Neuronal stem cell (in vitro differentiated cells): Measurements from ENCODE around the gene CALM3.

Source experiments
- DNase-seq: peaks from one replicate; pipeline ENCODE4 v3.0.0-alpha.2; 2013; ENCODE audit warnings: low spot score
- H2AFZ ChIP-seq: one replicate; pipeline ENCODE4 v1.6.1; 2013; ENCODE audit warnings: mild to moderate bottlenecking, low read length, inconsistent platforms
- H2AK5ac ChIP-seq: 2 replicates; pipeline ENCODE4 v1.6.1; 2013; ENCODE audit warnings: low read depth, mild to moderate bottlenecking, inconsistent platforms, low read length, moderate library complexity, mixed read lengths
- H2BK120ac ChIP-seq: 2 replicates; pipeline ENCODE4 v1.6.1; 2013; ENCODE audit warnings: low read depth, mild to moderate bottlenecking, inconsistent platforms, low read length, moderate library complexity, mixed read lengths
- H2BK12ac ChIP-seq: one replicate; pipeline ENCODE4 v1.6.1; 2013; ENCODE audit warnings: low read length, inconsistent platforms
- H2BK15ac ChIP-seq: 2 replicates; pipeline ENCODE4 v1.6.1; 2013; ENCODE audit warnings: mild to moderate bottlenecking, low read length, inconsistent platforms, mixed read lengths
- H2BK5ac ChIP-seq: one replicate; pipeline ENCODE4 v1.6.1; 2013; ENCODE audit warnings: inconsistent platforms, mild to moderate bottlenecking, low read length, moderate library complexity
- H3K14ac ChIP-seq: one replicate; pipeline ENCODE4 v1.6.1; 2013; ENCODE audit warnings: low read length, inconsistent platforms
- H3K18ac ChIP-seq: 2 replicates; pipeline ENCODE4 v1.6.1; 2013; ENCODE audit warnings: low read length, inconsistent platforms
- H3K23ac ChIP-seq: 2 replicates; pipeline ENCODE4 v1.6.1; 2013; ENCODE audit warnings: low read depth, mild to moderate bottlenecking, mixed read lengths, low read length, inconsistent platforms; ENCODE audit not compliant: poor library complexity
- H3K27ac ChIP-seq: replicated peaks from 3 replicates; pipeline ENCODE4 v1.5.1; 2013; ENCODE audit warnings: low read length, inconsistent platforms
- H3K27me3 ChIP-seq, 3 experiments: 2 replicates each; pipeline ENCODE4 v1.6.1; 2013; ENCODE audit warnings: low read length in 3 of 3, mild to moderate bottlenecking in 2 of 3, inconsistent platforms in 1 of 3, low read depth in 1 of 3, mixed read lengths in 1 of 3, moderate library complexity in 1 of 3; ENCODE audit not compliant: control insufficient read depth in 3 of 3, insufficient read depth in 3 of 3
- H3K36me3 ChIP-seq, 2 donors: replicated peaks in 1 of 2; 2 replicates each; pipeline ENCODE4 v1.6.1; 2013; ENCODE audit warnings: low read length in 2 of 2; ENCODE audit not compliant: control insufficient read depth in 2 of 2, insufficient read depth in 2 of 2
- H3K4ac ChIP-seq: 2 replicates; pipeline ENCODE4 v1.6.1; 2013; ENCODE audit warnings: inconsistent platforms, mild to moderate bottlenecking, low read length, moderate library complexity
- H3K4me1 ChIP-seq, 2 donors: 1 replicate in 1 of 2; 2 replicates in 1 of 2; pipeline ENCODE4 v1.6.1; 2013; ENCODE audit warnings: low read length in 2 of 2, low read depth in 1 of 2; ENCODE audit not compliant: control insufficient read depth in 2 of 2, insufficient read depth in 1 of 2
- H3K4me2 ChIP-seq: one replicate; pipeline ENCODE4 v1.6.1; 2013; ENCODE audit warnings: mild to moderate bottlenecking, low read length, inconsistent platforms; ENCODE audit not compliant: insufficient read depth, poor library complexity, severe bottlenecking
- H3K4me3 ChIP-seq, 2 donors: 2 replicates each; pipeline ENCODE4 v1.5.1; 2013; ENCODE audit warnings: low read length in 2 of 2, mild to moderate bottlenecking in 2 of 2, inconsistent platforms in 1 of 2, moderate library complexity in 1 of 2
- H3K79me1 ChIP-seq: one replicate; pipeline ENCODE4 v1.6.1; 2013; ENCODE audit warnings: low read depth, mild to moderate bottlenecking, inconsistent platforms, low read length, moderate library complexity
- H3K9ac ChIP-seq: one replicate; pipeline ENCODE4 v1.6.1; 2013; ENCODE audit warnings: mild to moderate bottlenecking, low read depth, low read length, inconsistent platforms; ENCODE audit not compliant: poor library complexity
- H3K9me3 ChIP-seq, 2 donors: replicated peaks in 1 of 2; 2 replicates each; pipeline versions ENCODE3 to v1.6.1; 2013; ENCODE audit warnings: low read length in 2 of 2, mild to moderate bottlenecking in 2 of 2, inconsistent platforms in 1 of 2, low read depth in 1 of 2, mixed read lengths in 1 of 2, moderate library complexity in 1 of 2; ENCODE audit not compliant: control insufficient read depth in 2 of 2, insufficient read depth in 1 of 2
- H4K8ac ChIP-seq: one replicate; pipeline ENCODE4 v1.6.1; 2013; ENCODE audit warnings: low read depth, mild to moderate bottlenecking, inconsistent platforms, low read length, moderate library complexity
- H4K91ac ChIP-seq: one replicate; pipeline ENCODE4 v1.6.1; 2013; ENCODE audit warnings: low read length, low read depth, mild to moderate bottlenecking, inconsistent platforms; ENCODE audit not compliant: poor library complexity
- whole genome bisulfite sequencing, 2 donors: extraction: QIAGEN DNeasy Blood & Tissue Kit; methylation state at CpG; one replicate each; pipeline ENCODE4 v1.1.7; 2013; ENCODE audit warnings: missing lambda C conversion rate in 2 of 2, mixed read lengths in 1 of 2; ENCODE audit not compliant: insufficient read length in 2 of 2, insufficient replicate concordance in 1 of 2; ENCODE audit errors: extremely low coverage in 2 of 2; 5-methylcytosine and 5-hydroxymethylcytosine counted together

CALM3 gene

GRCh38 chr19:46610851-46611770 is 10.0 kb downstream of the CALM3 start:
- no peak overlapping the region for H3K9ac ChIP-seq
- no peak overlapping the region for H3K14ac ChIP-seq
- no peak overlapping the region for H4K8ac ChIP-seq
- H3K23ac ChIP-seq, result peak overlapping the region; percentile 22
- H3K4me3 ChIP-seq, result no peak overlapping the region
- H2AK5ac ChIP-seq, result no peak overlapping the region
- H2BK12ac ChIP-seq, result no peak overlapping the region
- no peaks in the 10 kb centered on the region for H3K9me3 ChIP-seq
- no peak overlapping the region for H3K18ac ChIP-seq
- H3K36me3 ChIP-seq, result peaks cover 44 to 54% of the 10 kb centered on the region in 2 donors
- H2BK15ac ChIP-seq, result no peak overlapping the region
- peaks cover 8% of the 10 kb centered on the region for H3K79me1 ChIP-seq
- no CpG with 5 or more reads among the region's 17 CpGs for WGBS, 2 donors
- H3K4me1 ChIP-seq, result peaks cover 0 to 2% of the 10 kb centered on the region in 2 donors
- no peak overlapping the region for H4K91ac ChIP-seq
- H3K4me2 ChIP-seq, result no peak overlapping the region
- peak overlapping the region; percentile 77 for H2BK5ac ChIP-seq
- no peak overlapping the region for H2BK120ac ChIP-seq
- H2AFZ ChIP-seq, result no peak overlapping the region
- H3K27ac ChIP-seq, result no peak overlapping the region
- H3K27me3 ChIP-seq, result no peaks in the 10 kb centered on the region
- H3K4ac ChIP-seq, result no peak overlapping the region
- DNase-seq, result no peak

- H2BK15ac ChIP-seq, result no peak overlapping the region
- no peaks in the 10 kb centered on the region for H3K9me3 ChIP-seq
- no peak overlapping the region for H3K18ac ChIP-seq
- peaks cover 0 to 3% (median 0%) of the 10 kb centered on the region in 3 experiments for H3K27me3 ChIP-seq
- H3K36me3 ChIP-seq, result peaks cover 39 to 47% of the 10 kb centered on the region in 2 donors
- H3K14ac ChIP-seq, result no peak overlapping the region
- no peak overlapping the region for H3K23ac ChIP-seq
- WGBS, 2 donors, result no CpG with 5 or more reads among the region's 6 CpGs
- H2BK120ac ChIP-seq, result peak overlapping the region; percentile 44
- H3K4ac ChIP-seq, result no peak overlapping the region
- H3K27ac ChIP-seq, result no peak overlapping the region
- no peak overlapping the region for H4K8ac ChIP-seq
- H3K4me2 ChIP-seq, result no peak overlapping the region
- H3K4me3 ChIP-seq, result no peak overlapping the region
- H3K79me1 ChIP-seq, result peaks cover 7% of the 10 kb centered on the region
- peak overlapping the region; percentile 77 for H2BK5ac ChIP-seq
- no peak overlapping the region for H3K9ac ChIP-seq
- H4K91ac ChIP-seq, result no peak overlapping the region
- H2AFZ ChIP-seq, result no peak overlapping the region
- H2AK5ac ChIP-seq, result peak overlapping the region; percentile 65
- H3K4me1 ChIP-seq, result peaks cover 0 to 2% of the 10 kb centered on the region in 2 donors
- no peak for DNase-seq
- no peak overlapping the region for H2BK12ac ChIP-seq
These were observed 10.6 kb downstream of the CALM3 start for GRCh38 chr19:46611776-46612175.

GRCh38 chr19:46613525-46613924 is 12.4 kb downstream of the CALM3 start:
- H3K27me3 ChIP-seq, result peaks cover 0 to 5% (median 0%) of the 10 kb centered on the region in 3 experiments
- no peak overlapping the region for H2BK15ac ChIP-seq
- no peak overlapping the region for H3K27ac ChIP-seq
- WGBS, 2 donors, result no CpG with 5 or more reads among the region's 22 CpGs
- H4K8ac ChIP-seq, result no peak overlapping the region
- H3K4me2 ChIP-seq, result no peak overlapping the region
- no peak overlapping the region for H2BK5ac ChIP-seq
- H3K18ac ChIP-seq, result no peak overlapping the region
- peak overlapping the region; percentile 71 for H2AFZ ChIP-seq
- H2BK12ac ChIP-seq, result no peak overlapping the region
- peaks cover 0 to 2% of the 10 kb centered on the region in 2 donors for H3K4me1 ChIP-seq
- H3K14ac ChIP-seq, result no peak overlapping the region
- H3K9ac ChIP-seq, result no peak overlapping the region
- no peak overlapping the region for H3K4ac ChIP-seq
- H4K91ac ChIP-seq, result no peak overlapping the region
- peaks cover 21 to 29% of the 10 kb centered on the region in 2 donors for H3K36me3 ChIP-seq
- H3K79me1 ChIP-seq, result peaks cover 3% of the 10 kb centered on the region
- no peaks in the 10 kb centered on the region for H3K9me3 ChIP-seq
- H2BK120ac ChIP-seq, result no peak overlapping the region
- no peak overlapping the region for H3K4me3 ChIP-seq
- no peak overlapping the region for H3K23ac ChIP-seq
- no peak overlapping the region for H2AK5ac ChIP-seq
- DNase-seq, result no peak

GRCh38 chr19:46614114-46614722 is 13.1 kb downstream of the CALM3 start:
- no peak overlapping the region for H2BK5ac ChIP-seq
- no peak overlapping the region for H2BK120ac ChIP-seq
- H3K14ac ChIP-seq, result no peak overlapping the region
- H3K18ac ChIP-seq, result no peak overlapping the region
- no peak overlapping the region for H3K4me2 ChIP-seq
- H2AK5ac ChIP-seq, result no peak overlapping the region
- no peaks in the 10 kb centered on the region for H3K9me3 ChIP-seq
- H3K9ac ChIP-seq, result no peak overlapping the region
- H3K36me3 ChIP-seq, result peaks cover 15 to 23% of the 10 kb centered on the region in 2 donors
- peak; percentile 78 for DNase-seq
- H2BK12ac ChIP-seq, result no peak overlapping the region
- no peak overlapping the region for H3K27ac ChIP-seq
- no peak overlapping the region for H2BK15ac ChIP-seq
- peaks cover 3% of the 10 kb centered on the region for H3K79me1 ChIP-seq
- H2AFZ ChIP-seq, result peak overlapping the region; percentile 71
- no peak overlapping the region for H3K4ac ChIP-seq
- H3K4me1 ChIP-seq, result peaks cover 0 to 2% of the 10 kb centered on the region in 2 donors
- no peak overlapping the region for H4K91ac ChIP-seq
- H4K8ac ChIP-seq, result no peak overlapping the region
- no peak overlapping the region for H3K23ac ChIP-seq
- H3K27me3 ChIP-seq, result peaks cover 0 to 5% (median 0%) of the 10 kb centered on the region in 3 experiments
- no CpG with 5 or more reads among the region's 12 CpGs for WGBS, 2 donors
- H3K4me3 ChIP-seq, result no peak overlapping the region
